Muscle of back (tissue), 11 donors: ENCODE measurements around the gene FAM13A. TPM values are rescaled to one million over a fixed set of nuclear protein-coding genes. Genes with fewer than 3 reads are reported as not detected.
A peak's percentile ranks its signal among the peaks of the same experiment; 100 is the strongest.
"Not testable (repeated sequence)": the region's sequence is repeated elsewhere in the genome, so short reads cannot be mapped to it uniquely, and the experiment has no call there.

Source experiments
- DNase-seq, 3 donors: peaks; one replicate each; pipeline versions ENCODE4 v3.0.0 to v3.0.0-alpha.2; 2013
- polyA plus RNA-seq, 10 donors: library from polyadenylated mRNA; unstranded; fragments of 120-200 nt; gene quantifications; one replicate each; pipeline ENCODE4 v1.2.1, GENCODE V29; 2013; ENCODE audit not compliant: insufficient read length in 10 of 10

Gene FAM13A
- polyA plus RNA-seq, 10 donors: 22.5 to 41.7 (median 31.6) TPM

DNA sequence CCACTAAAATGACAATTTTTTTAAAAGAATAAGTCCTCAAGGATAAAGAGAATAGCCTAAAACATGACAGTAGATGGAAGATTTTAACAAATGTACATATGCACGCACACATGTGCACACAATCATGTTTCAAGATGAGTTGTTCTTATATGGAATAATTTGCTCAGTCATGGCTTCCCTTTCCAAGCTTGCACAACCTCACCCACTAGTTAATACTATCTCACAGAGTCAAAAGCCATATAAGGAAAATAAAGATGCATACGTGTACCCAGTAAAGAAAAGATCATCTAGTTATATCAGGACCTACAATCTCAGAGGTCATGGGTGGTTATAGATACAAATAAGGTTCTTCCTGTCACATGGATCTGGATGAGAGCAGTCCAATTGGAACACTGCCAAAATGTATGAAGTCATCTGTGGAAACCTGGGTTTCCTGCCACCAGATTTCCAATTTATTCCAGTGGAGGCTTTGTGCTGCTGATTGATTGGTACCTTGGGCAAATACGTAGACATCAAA lies 56.1 kb downstream of the FAM13A start:
- peak; percentile 35 to 65 (median 42) for DNase-seq

DNA sequence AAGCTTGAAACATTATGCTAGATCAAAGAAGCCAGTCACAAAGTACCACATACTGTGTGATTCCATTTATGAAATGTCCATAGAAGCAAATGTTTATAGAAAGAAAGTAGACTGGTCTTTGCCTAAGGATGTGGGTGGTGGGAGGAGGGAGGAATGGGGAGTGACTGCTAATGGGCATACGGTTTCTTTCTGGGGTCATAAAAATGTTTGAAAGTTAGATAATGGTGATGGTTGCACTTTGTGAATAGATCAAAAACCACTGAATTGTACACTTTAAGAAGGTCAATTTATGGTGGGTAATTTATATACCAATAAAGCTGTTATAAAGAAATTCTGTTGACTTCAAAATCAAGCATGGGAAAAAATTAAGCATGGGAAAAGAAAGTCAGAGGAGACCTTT lies 56.6 kb downstream of the FAM13A start:
- DNase-seq: no peak

DNA sequence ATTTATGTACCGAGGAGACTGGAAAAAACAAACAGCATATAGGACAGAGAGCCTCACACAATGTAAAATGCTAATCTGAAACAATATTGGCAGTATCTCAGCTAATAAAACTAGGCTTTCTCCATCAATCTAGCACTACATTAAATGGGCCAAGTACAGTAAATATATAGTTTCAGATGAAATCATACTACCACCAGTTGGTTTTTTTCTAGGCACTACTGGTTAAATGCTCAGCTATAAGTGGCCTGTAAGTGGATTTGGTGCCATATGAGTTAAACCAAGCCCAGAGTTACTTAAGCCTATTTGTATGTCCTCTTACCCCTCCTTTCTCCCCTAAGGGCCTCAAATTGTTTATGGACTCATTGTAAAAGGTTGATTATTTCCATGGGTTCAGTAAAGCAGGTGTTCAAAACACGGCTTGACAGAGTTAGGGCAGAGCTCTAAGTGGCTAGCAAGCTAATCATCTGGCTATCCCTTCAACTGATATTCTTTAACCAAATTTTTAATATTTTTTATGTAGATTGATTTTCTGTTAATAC lies 57.5 kb downstream of the FAM13A start:
- DNase-seq: no peak

DNA sequence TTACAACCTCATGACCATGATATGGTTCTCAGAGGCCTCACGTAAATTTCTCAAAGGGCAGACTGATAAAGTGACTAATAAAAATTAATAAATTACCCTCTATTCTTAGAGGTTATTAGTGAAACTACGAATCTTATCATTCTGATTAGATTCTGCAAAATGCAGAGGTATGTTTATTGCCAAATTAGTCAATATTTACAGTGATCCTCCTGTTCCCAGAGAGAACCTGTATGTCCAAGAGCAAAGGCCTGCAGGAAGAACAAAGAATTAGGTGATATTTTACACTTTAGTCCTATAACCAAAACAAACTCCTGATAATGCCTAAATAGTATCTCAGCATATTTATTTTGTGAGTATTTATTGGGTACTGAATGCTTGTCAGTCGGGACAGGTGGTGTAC lies 58.1 kb downstream of the FAM13A start:
- no peak for DNase-seq

DNA sequence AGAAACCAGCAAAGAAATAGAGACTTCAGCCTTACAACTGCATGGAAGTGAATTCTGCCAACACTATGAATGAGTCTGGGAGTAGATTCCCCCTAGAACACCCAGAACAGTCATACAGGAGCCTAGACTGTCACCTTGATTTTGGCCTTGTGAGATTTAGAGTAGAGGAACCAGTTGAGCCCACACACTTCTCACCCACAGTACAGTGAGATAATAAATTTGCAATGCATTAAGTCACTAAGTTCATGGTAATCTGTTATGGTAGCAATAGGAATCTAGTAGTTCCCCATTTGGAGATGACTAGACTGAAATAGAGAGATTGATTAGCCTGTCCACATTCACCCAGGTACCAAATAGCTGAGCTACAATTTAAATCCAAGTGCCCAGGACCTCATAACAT lies 59.0 kb downstream of the FAM13A start:
- DNase-seq: no peak

DNA sequence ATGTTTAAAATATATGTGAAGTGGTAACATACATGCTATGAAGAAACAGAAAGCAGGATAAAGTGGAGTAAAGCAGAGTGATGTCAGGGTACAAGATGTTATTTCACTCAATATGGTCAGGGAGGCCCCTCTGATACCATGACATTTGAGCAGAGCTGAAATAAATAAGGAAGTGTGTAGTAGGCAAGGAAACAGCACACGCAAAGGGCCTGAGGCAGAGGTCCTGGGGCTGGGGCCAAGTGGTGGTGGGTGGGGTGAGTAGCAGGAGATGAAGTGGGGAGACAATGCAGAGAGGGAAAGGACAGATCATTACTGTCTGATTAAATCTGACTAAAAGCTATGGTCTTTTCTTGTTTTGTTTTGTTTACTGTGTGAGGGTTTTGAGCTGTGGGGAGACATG lies 61.1 kb downstream of the FAM13A start:
- no peak for DNase-seq

DNA sequence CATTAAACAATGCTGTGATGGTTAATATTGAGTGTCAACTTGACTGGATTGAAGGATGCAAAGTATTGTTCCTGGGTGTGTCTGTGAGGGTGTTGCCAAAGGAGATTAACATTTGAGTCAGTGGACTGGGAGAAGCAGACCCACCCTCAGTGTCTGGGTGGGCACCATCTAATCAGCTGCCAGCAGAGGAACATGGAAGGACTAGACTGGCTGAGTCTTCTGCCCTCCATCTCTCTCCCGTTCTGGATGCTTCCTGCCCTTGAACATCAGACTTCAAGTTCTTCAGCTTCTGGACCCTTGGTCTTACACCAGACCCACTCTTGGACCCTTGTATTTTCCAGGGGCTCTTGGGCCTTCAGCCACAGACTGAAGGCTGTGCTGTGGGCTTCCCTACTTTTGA lies 61.7 kb downstream of the FAM13A start:
- not testable (repeated sequence) for DNase-seq

DNA sequence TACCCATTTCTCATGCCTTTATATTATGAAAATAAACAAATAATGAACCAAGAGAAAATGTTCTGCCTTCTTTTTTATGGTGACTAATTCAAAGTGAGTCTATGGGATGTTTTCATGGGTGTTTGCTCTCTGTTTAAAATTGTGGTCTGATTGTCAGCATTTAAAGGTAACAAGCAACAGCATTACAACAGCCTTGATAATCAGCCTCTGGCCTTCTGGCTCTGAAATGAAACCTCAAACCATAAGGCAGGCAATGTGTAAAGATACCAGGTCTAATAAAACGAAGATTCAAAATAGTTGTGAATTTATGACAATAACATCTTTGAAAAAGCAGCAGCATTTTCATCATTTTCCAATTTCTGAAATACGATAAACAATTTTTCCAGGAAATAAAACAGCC lies 63.7 kb downstream of the FAM13A start:
- DNase-seq: no peak

DNA sequence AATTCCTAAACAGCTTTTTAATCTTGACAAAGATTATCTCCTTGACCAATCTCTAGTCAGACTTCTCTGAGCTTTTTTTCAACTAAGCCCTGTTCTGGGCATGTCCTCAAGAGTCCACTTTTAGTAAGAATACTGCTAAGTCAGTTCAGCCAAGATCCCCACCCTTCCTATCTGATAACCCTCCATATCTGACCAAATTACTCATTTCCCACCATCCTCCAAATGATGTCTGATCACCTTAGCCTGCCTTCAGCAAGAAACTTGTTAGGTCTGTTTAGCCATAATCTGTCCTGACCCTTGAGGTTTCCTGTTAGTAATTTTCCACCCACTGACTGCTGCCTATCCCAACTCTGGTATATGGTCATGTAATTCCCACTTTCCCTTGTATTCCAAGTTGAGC lies 65.2 kb downstream of the FAM13A start:
- DNase-seq: no peak

DNA sequence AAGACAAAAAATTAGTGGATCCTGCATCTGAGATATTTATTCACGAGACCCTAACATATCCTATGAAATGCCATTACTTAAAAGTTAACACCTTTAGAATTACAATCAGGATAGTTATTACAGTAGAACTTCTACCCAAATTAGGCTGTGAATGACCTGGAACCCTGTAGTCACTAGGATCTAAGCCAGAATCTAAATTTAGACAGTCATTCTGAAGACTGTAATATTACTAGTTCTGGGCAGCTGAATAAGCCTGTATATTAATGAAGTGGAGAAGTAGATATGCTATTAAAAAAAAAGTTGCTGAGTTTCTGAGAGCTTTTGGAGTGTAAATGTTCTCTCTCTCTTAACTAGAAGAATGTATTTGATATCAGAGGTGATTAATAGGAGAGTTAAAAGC lies 67.0 kb downstream of the FAM13A start:
- peak in 1 of 3 donors; percentile 30 for DNase-seq

DNA sequence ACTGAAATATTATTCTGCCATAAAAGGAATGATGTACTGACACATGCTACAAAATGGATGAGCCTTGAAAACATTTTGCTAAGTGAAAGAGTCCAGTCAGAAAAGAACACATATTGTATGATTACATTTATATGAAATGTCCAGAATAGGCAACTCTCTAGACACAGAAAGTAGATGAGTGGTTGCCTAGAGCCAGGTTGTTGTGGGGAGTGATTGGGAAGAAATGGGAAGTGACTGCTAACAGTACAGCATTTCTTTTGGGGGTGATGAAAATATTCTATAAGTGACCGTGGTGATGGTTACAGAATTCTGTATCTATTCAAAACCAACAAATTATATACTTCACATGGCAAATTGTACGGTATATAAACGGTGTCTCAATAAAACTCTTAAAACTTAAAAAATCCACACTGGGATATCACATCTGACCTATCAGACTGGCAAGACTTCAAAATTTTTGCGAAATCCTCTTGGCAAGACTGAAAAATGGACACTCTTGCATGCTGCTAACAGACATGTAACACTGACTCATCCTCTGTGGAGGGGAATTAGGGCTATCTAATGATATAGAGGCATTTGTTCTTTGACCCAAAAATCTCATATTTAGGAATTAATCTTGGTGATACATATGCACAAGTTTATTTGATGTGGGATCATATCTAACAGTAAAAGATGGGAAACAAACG lies 71.8 kb downstream of the FAM13A start:
- DNase-seq: peak in 2 of 3 donors; percentile 33 to 57

DNA sequence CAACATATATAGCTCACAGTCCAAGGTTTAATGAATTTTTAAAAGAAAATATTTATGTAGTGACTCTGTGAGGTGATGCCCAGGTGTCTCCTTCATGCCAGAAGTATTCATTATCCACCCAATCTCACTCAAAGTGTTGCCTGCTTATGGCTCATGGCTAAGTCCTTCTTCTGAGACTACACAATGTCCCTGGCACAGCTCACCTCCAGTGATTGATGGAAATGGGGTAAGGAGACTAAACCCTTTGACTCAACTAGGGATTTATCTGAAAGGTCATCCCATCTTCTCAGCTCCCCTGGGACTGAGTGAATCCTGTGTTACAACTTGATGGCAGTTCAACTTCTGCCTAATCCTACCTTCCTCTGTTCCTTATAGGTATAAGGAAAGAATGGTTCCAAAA lies 74.2 kb downstream of the FAM13A start:
- DNase-seq: no peak

DNA sequence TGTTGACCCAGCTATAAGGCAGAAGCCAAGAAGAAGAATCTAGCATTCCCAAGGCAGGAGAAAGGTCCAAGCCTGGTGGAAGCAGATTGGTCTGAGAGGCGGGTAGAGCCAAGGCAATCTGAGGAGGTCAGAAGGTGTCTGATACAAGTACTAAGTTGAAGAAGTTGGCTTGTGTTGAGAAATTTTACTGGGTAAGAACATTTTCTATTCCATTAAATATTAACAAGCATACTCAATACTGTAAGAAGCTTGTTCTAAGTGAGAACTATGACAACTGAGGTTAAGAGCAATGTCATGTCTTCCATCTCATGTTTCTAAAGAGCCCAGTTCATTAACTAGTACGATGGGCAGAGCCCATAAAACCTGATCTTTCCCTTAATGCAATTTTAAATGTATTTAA lies 75.0 kb downstream of the FAM13A start:
- no peak for DNase-seq

DNA sequence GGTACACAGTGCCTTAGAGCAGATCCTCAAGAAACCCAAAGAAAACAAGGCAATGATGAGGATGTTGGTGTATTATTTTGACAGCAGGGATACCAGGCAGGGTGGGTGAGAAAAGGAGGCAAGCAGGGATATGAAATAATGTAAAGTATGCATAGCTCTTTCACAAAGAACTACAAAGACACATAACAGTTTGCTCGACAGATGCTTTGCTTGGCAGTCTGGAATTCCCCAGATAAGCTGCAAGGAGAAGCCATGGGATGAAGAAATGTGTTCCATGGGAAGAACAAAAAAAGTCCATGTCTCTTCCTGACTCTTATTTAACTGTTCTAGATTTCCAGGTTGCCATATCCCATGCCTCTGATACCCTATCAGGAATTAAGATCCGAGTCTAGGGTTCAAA lies 75.4 kb downstream of the FAM13A start:
- DNase-seq: no peak

DNA sequence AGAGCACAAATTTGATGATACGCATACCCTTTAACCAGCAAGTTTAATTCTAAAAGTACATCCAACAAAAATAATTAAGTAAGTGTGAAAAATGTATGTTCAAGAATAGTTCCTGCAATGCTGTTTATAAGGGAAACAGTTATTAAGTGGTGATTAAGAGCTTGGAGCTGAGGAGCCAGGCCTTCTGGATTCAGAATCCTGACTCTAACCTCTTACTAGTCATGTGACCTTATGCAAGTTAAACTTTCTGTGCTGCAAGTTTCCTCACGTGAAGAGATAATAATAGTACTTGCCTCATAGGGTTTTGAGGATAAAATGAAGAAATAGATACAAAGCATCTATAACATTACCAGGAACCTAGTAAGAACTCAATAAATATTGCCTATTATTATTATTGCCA lies 77.7 kb downstream of the FAM13A start:
- no peak for DNase-seq

DNA sequence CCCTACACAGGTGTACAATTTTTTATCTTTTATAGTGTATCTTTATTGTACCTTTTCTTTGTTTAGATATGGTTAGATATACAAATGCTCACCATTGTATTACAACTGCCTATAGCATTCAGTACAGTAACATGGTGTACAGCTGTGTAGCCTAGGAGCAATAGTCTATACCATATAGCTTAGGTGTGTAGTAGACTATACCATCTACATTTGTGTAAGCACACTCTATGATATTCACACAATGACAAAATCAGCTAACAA lies 80.3 kb downstream of the FAM13A start:
- no peak for DNase-seq

DNA sequence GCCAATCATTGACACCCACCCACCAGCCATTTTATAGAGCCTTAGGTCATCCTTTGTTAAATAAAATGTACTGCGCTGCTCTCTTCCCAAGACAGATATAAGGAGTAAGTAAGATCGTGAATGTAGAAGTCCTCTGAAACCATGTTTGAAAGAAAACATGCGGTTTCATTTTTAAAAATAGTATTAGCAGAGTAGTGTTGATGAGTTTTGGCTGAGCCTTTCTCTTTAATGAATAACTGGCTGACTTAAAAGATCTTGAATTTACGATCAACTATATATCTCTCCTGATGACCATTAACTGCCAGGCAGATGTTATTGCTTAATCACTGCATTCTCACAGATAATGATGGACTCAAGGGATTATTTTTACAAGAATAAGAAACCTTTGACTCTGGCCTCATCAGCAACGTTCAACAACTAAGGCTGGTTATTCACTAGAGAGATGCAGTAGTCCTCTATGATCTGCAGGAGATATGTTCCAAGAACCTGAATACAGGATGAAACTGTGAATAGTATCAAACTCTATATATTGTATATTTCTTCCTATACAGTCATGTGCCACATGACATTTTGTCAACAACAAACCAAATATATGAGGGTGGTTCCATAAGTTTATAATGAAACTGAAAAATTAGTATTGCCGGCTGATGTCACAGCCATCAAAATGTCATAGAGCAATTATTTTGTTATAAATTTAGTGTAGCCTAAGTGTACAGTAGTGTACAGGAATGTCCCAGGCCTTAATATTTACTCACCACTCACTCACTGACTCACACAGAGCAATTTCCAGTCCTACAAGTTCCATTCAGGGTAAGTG lies 80.8 kb downstream of the FAM13A start:
- DNase-seq: peak in 1 of 3 donors; percentile 47

DNA sequence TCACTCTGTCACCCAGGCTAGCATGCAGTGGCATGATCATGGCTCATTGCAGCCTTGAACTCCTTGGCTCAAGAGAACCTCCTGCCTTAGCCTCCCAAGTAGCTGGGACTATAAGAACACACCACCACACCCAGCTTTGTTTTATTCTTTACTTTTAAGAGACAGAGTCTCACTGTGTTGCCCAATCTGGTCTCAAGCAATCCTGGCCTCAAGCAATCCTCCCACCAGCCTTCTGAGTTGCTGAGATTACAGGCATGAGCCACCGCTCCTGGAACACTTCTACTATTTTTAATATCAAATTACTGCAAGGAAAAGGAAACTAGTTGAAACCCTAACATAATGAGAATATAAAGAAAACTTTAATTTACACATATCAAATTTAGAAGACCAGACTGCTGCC lies 85.4 kb downstream of the FAM13A start:
- DNase-seq: no peak

DNA sequence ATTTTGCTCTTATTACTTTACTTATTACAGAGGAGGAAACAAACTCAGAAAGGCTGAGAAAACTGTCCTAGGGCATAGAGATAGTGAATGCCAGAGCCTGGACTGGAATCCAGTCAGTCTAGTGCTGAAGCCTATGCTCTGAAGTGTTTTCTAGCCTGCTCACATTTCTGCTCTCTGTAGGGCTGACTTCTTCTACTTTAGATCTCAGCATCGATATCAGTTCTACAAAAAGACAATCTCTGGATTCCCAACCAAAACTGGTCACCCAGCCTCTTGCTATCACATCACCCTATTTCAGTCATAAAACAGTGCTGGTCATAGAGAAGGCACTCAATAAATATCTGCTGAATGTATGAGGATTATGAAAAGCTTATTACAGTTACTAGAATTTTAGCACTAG lies 87.2 kb downstream of the FAM13A start:
- DNase-seq: no peak

DNA sequence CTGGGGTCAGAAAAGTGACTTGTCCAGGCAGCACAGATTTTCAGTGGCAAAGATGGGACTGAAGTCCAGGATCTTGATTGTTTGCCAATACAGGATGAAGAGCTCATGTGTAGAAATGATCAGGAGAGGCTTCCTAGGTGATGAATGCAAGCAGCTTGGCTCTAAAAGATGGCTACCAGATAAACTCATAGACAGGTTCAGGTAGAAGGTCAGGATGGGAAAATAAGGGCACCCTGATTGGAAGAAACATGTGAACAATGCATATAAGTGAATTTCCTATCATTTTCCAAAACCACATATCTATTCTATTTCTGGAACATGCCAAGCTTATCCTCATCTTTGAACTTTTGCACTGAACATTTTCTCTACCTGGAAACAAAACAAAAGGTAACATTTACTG lies 87.7 kb downstream of the FAM13A start:
- no peak for DNase-seq

DNA sequence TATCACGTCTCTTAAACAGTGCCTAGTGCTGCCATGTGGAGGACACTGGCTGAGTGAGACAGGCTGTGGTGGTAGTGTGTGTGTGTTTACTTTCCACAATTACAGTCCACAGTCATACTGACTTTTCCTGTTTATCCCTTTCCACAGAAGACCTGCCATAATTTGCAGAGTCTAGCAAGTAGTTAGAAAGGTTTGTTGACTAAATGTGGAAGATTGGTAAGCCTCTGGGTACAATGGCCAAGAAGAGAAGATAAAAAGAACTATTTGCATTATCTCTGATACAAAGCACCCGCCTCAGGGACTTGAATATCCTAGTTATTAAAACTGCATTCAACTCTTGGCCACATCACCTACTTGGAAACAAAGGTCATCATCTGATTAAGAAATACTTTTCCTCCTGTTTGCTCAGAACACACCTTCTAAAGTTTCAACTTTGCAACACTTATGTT lies 89.1 kb downstream of the FAM13A start:
- DNase-seq: no peak

DNA sequence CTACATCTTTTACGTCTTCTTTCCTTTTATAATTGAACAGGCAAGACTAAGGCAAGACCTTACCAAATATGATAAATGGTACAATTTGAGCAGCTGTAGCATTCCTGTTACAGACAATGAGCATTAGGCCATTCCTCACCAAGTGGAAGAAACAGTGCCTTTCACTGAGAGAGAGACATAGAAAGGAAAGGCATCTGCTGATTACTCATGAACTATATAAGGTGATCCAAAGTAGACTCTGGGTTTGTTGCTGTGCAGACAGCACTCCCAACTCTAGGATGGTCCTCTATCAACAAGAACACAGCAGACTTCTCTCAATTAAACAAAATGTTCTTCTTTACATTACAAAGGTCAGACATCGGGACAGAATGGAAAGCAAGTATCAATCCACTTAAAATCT lies 91.9 kb downstream of the FAM13A start:
- no peak for DNase-seq

DNA sequence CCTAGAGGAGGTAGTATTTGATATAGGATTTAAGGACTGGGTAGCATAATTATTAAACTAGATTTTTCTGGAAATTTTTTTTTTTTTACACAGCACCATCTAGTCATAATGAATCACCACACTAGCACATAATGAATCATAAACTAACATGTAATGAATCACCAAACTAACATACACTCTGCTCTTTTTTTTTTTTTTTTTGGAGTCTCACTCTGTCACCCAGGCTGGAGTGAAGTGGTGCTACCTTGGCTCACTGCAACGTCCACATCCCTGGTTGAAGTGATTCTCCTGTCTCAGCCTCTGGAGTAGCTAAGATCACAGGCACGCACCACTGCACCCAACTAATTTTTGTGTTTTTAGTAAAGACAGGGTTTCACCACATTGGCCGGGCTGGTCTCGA lies 92.5 kb downstream of the FAM13A start:
- no peak for DNase-seq
